ENCODE data around the gene HNRNPA0. TPM values are rescaled to one million over a fixed set of nuclear protein-coding genes. Genes with fewer than 3 reads are reported as not detected.
"Not testable (repeated sequence)": the region's sequence is repeated elsewhere in the genome, so short reads cannot be mapped to it uniquely, and the experiment has no call there.

The HNRNPA0 gene
- total RNA-seq, 1 experiment from 2014 or later = 68.5 TPM

DNA sequence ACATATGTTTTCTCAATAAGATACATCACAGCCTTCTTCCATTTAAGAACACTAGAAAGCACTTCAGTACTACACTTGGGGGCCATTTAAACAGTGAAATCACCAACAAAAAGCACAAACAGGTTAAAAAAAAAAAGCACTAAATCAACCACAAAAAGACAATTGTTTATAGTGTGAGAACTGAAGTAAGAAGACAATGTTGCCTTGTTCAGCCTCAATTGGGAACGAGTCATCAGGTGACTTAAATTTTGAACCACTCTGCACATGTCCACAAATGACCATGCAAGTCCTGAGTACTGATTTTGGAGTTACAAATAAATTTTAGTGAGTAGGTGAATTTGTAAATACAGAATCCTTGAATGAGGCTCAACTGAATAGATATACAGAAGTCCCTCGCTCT, 37.2 kb upstream of the HNRNPA0 start:
- Histone ChIP-seq H2BK20ac (ENCODE audit: low read depth, low read length, poor library complexity, severe bottlenecking) (no peak overlapping the region), H3T11ph (ENCODE audit: low read length) (no peak overlapping the region), H3K18ac (ENCODE audit: insufficient read length, low read depth, low read length) (no peak overlapping the region), H2AK5ac (ENCODE audit: insufficient read length, low read length) (no peak overlapping the region), H4K91ac (ENCODE audit: insufficient read length, low read depth, low read length) (no peak overlapping the region), H3K79me1 (ENCODE audit: insufficient read depth, low read depth, low read length, poor library complexity, severe bottlenecking) (no peaks in the 10 kb centered on the region), H3K27ac (ENCODE audit: insufficient read length, low read depth, low read length) (no peak overlapping the region), H4K5ac (ENCODE audit: insufficient read length, low read depth, low read length) (no peak overlapping the region), H3K79me2 (ENCODE audit: insufficient read depth, low read length) (no peaks in the 10 kb centered on the region), H4K20me1 (ENCODE audit: control insufficient read depth, insufficient read depth, insufficient read length) (no peaks in the 10 kb centered on the region), H3K9ac (ENCODE audit: extremely low read depth, insufficient read length, low read length) (no peak overlapping the region), H2BK15ac (ENCODE audit: low read depth, low read length) (no peak overlapping the region), H4K8ac (replicated peaks; ENCODE audit: insufficient read length, low read depth, low read length) (no peak overlapping the region), H3K56ac (ENCODE audit: insufficient read length, low read depth, low read length) (no peak overlapping the region), H2AFZ (ENCODE audit: low read length) (no peak overlapping the region), H2BK12ac (ENCODE audit: insufficient read length, low read depth, low read length) (no peak overlapping the region), H2BK120ac (ENCODE audit: low read depth, low read length, poor library complexity, severe bottlenecking) (no peak overlapping the region), H3K23ac (ENCODE audit: insufficient read length, low read depth, low read length) (no peak overlapping the region), H3K27me3 (ENCODE audit: insufficient read depth, low read length) (no peaks in the 10 kb centered on the region), H2BK5ac (ENCODE audit: insufficient read length, low read length) (no peak overlapping the region), H3K4me2 (ENCODE audit: insufficient read depth, insufficient read length, low read length) (no peak overlapping the region), H3K14ac (ENCODE audit: insufficient read depth, low read length) (no peak overlapping the region), H3K4me1 (ENCODE audit: insufficient read depth, low read length) (no peaks in the 10 kb centered on the region), H3K23me2 (ENCODE audit: insufficient read length, low read depth, low read length, poor library complexity, severe bottlenecking) (no peaks in the 10 kb centered on the region), H3K4ac (ENCODE audit: low read depth, low read length) (no peak overlapping the region), H3K9me3 (ENCODE audit: control insufficient read depth, low read depth, low read length) (no peaks in the 10 kb centered on the region)
- Mint-ChIP-seq H3K9me3 (0 out of 5 replicates have a peak, but pooled peaks cover 0 to 2% of the 10 kb centered on the region in 2 experiments), H3K4me3 (no peak overlapping the region), H3K27me3 (ENCODE audit: low read depth) (peaks cover 11% of the 10 kb centered on the region), H3K4me1 (no peaks in the 10 kb centered on the region), H3K36me3 (ENCODE audit: insufficient read depth in 1 of 3, low read depth in 3 of 3) (no peaks in the 10 kb centered on the region), H3K27ac (no peak overlapping the region)
- TF ChIP-seq, protein P1, sequence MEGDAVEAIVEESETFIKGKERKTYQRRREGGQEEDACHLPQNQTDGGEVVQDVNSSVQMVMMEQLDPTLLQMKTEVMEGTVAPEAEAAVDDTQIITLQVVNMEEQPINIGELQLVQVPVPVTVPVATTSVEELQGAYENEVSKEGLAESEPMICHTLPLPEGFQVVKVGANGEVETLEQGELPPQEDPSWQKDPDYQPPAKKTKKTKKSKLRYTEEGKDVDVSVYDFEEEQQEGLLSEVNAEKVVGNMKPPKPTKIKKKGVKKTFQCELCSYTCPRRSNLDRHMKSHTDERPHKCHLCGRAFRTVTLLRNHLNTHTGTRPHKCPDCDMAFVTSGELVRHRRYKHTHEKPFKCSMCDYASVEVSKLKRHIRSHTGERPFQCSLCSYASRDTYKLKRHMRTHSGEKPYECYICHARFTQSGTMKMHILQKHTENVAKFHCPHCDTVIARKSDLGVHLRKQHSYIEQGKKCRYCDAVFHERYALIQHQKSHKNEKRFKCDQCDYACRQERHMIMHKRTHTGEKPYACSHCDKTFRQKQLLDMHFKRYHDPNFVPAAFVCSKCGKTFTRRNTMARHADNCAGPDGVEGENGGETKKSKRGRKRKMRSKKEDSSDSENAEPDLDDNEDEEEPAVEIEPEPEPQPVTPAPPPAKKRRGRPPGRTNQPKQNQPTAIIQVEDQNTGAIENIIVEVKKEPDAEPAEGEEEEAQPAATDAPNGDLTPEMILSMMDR (conservative IDR thresholded peaks at IDR 0.05) = no peak
- no peak for DNase-seq
- no CpG with 5 or more reads among the region's 2 CpGs for WGBS (ENCODE audit: extremely low coverage, insufficient read length, low lambda C conversion rate)

GRCh38 chr5:137788560-137788959, 34.4 kb upstream of the HNRNPA0 start:
- not testable (repeated sequence) for H3K9me3 Mint-ChIP-seq; H3K18ac ChIP-seq (ENCODE audit: insufficient read length, low read depth, low read length); H4K8ac ChIP-seq (replicated peaks; ENCODE audit: insufficient read length, low read depth, low read length); H2BK120ac ChIP-seq (ENCODE audit: low read depth, low read length, poor library complexity, severe bottlenecking); H3K4me1 Mint-ChIP-seq; H3K36me3 Mint-ChIP-seq (ENCODE audit: insufficient read depth in 1 of 3, low read depth in 3 of 3); H3K14ac ChIP-seq (ENCODE audit: insufficient read depth, low read length); H3K4me3 Mint-ChIP-seq; H3K4ac ChIP-seq (ENCODE audit: low read depth, low read length); H2BK5ac ChIP-seq (ENCODE audit: insufficient read length, low read length); H3K27ac Mint-ChIP-seq; H2AFZ ChIP-seq (ENCODE audit: low read length); H4K20me1 ChIP-seq (ENCODE audit: control insufficient read depth, insufficient read depth, insufficient read length); H3K9me3 ChIP-seq (ENCODE audit: control insufficient read depth, low read depth, low read length); H3K23ac ChIP-seq (ENCODE audit: insufficient read length, low read depth, low read length); H2BK12ac ChIP-seq (ENCODE audit: insufficient read length, low read depth, low read length); H2AK5ac ChIP-seq (ENCODE audit: insufficient read length, low read length); H4K5ac ChIP-seq (ENCODE audit: insufficient read length, low read depth, low read length); H3K9ac ChIP-seq (ENCODE audit: extremely low read depth, insufficient read length, low read length); H3K27ac ChIP-seq (ENCODE audit: insufficient read length, low read depth, low read length); H3K4me1 ChIP-seq (ENCODE audit: insufficient read depth, low read length); H4K91ac ChIP-seq (ENCODE audit: insufficient read length, low read depth, low read length); H3K79me2 ChIP-seq (ENCODE audit: insufficient read depth, low read length); H3K79me1 ChIP-seq (ENCODE audit: insufficient read depth, low read depth, low read length, poor library complexity, severe bottlenecking); H3K4me2 ChIP-seq (ENCODE audit: insufficient read depth, insufficient read length, low read length); H2BK15ac ChIP-seq (ENCODE audit: low read depth, low read length); DNase-seq; H3T11ph ChIP-seq (ENCODE audit: low read length); H3K27me3 ChIP-seq (ENCODE audit: insufficient read depth, low read length); H3K56ac ChIP-seq (ENCODE audit: insufficient read length, low read depth, low read length); H3K23me2 ChIP-seq (ENCODE audit: insufficient read length, low read depth, low read length, poor library complexity, severe bottlenecking); H2BK20ac ChIP-seq (ENCODE audit: low read depth, low read length, poor library complexity, severe bottlenecking)
- no CpG with 5 or more reads among the region's 2 CpGs for WGBS (ENCODE audit: extremely low coverage, insufficient read length, low lambda C conversion rate)
- peaks cover 19% of the 10 kb centered on the region for H3K27me3 Mint-ChIP-seq (ENCODE audit: low read depth)
